Fibroblast of mammary gland (primary cell): ENCODE data around the gene CYP24A1.

Source experiments
- DNase-seq: peaks from one replicate; pipeline ENCODE4 v3.0.0-alpha.2; 2010; ENCODE audit warnings: low read depth
- H3K4me3 ChIP-seq: 2 replicates; pipeline ENCODE4 v1.5.1; 2011; ENCODE audit warnings: low read depth, mild to moderate bottlenecking, low read length, moderate library complexity; ENCODE audit not compliant: control insufficient read depth
- TF ChIP-seq, protein P1 (sequence below): conservative IDR thresholded peaks from 2 replicates; pipeline ENCODE4 v1.5.1; 2011; ENCODE audit warnings: low read depth, low read length, inconsistent platforms; ENCODE audit not compliant: control insufficient read depth, insufficient read depth

CYP24A1 gene

DNA sequence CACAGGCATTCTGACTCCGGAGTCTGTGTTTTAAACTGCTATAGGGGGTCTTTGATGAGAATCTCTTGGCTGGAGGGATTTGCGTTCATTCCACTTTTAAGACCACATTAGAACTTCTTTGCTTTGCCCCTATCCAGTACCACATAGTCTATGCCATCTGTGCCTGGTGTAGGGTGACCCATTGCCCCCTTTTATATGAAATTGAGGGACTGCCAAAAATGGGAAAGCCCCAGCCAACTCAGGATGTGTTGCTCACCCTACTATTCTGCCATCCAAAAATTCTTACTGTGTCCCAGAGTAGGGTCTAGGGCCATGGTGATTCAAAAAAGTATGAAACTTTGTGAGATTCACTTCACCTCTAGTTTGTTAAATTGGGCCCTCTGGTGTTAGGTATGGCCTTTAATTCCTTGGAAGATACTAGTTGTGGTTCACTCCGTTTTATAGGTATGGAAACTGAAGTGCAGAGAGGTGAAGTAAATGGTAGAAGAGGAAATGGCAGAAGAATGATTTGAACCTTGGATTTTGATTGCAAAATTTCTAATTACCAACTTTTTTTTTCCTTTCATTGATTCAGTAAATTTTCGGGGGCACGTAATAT lies 35.5 kb upstream of the CYP24A1 start:
- no peak for DNase-seq

DNA sequence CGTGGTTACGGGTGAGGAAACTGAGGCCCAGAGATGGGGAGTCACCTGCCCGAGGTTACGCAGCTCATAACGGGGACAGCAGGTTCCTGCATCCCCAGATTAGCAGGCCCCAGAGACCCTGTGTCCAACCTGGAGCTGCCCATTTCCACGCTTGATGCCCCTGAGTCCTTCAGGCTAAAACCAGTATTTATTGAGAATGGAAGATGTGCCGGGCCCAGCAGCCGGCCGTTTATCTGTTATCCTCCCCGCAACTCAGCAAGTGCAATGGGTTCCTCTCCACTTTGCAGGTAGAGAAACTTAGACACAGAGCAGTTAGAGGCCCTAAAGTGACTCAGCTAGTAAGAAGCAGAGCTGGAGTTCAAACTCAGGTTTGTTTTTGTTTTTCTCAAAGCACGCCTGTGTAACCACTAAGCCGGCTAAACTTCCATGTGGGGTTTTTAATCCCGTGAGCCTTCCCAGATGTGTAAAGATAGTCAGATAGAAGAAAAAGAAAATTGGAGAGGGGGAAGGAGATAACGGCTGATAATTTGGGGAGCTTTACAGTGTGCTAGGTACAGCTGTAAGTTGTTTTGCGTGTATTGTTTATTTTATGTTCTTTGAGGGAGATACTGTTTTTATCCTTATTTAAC lies 34.9 kb upstream of the CYP24A1 start:
- TF ChIP-seq, protein P1, sequence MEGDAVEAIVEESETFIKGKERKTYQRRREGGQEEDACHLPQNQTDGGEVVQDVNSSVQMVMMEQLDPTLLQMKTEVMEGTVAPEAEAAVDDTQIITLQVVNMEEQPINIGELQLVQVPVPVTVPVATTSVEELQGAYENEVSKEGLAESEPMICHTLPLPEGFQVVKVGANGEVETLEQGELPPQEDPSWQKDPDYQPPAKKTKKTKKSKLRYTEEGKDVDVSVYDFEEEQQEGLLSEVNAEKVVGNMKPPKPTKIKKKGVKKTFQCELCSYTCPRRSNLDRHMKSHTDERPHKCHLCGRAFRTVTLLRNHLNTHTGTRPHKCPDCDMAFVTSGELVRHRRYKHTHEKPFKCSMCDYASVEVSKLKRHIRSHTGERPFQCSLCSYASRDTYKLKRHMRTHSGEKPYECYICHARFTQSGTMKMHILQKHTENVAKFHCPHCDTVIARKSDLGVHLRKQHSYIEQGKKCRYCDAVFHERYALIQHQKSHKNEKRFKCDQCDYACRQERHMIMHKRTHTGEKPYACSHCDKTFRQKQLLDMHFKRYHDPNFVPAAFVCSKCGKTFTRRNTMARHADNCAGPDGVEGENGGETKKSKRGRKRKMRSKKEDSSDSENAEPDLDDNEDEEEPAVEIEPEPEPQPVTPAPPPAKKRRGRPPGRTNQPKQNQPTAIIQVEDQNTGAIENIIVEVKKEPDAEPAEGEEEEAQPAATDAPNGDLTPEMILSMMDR, result no peak
- DNase-seq, result peak; percentile 68
- peak overlapping the region; percentile 85 for H3K4me3 ChIP-seq

More for the DNA sequence above, 35.5 kb upstream of the CYP24A1 start:
- peak overlapping the region; percentile 85 for H3K4me3 ChIP-seq
- TF ChIP-seq, protein P1, result no peak

DNA sequence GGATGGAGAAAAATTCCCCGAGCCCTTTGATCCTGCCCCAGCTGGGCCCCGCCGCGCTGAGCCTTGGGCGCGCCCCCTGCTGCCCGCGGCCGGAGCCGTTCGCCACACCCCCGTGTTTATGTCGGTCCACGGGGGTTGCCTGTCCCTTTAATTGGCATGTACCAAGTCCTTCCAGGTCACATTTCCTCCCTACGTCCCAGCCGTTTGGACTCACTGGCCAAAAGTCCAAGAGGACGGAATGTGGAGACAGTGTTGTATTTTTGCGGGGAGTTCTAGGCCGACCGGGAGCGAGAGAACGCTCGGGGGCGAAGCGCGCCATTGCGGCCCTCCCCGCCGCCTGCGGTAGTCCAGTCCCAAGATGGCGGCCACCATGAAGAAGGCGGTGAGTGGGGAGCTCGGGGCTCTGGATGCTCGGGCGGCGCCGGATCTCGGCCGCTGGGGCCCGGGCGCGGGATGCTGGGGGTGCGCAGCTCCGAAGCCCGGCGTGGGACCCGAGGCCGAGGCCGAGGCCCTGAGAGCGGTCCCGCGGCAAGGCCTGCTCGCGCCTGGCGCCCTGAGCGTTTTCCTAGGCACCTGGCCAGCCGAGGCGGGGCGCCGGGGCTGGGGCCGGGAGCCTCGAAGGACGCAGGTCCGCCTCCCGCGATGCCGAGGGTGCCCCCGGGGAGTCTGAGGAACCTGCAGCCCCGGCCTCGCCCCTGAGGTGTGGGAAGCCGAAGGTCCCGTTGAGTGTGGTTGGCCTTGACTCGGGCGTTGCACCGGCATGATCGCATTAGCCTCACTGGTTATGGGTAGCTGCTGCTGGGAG lies 34.2 kb upstream of the CYP24A1 start, which contains the start of gene PFDN4:
Gene PFDN4 (plus strand): TSS at position 345 of the 805 bp plus-strand sequence. CDS start 14 bp downstream, at position 359.
- H3K4me3 ChIP-seq, result peak within 1 kb of the TSS; percentile 85
- TF ChIP-seq, protein P1, result peak; percentile 49
- DNase-seq, result peak; percentile 77

DNA sequence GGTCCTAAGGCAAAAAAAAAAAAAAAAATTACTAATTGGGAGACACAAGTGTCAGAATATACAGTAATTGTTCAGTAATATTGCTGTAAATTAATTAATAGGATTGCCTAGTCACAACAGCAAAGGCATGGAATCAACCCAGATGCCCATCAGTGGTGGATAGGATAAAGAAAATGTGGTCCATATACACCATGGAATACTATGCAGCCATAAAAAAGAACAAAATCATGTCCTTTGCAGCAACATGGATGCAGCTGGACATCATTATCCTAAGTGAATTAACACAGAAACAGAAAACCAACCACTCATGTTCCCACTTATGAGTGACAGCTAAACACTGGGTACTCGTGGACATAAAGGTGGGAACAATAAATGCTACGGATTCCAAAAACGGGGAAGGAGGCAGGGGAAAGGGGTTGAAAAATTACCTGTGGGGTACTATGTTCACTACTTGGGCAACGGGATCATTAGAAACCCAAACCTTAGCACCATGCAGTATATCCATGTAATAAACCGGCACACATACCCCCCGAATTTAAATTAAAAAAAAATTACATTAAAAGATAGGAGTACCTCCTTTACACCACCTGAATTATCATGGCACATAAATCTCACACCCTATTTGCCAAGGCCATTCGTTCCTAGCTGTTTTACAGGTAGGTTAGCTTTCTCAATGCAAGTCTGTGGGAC lies 33.4 kb upstream of the CYP24A1 start:
- no peak for DNase-seq
- H3K4me3 ChIP-seq, result no peak overlapping the region
- TF ChIP-seq, protein P1, result no peak

DNA sequence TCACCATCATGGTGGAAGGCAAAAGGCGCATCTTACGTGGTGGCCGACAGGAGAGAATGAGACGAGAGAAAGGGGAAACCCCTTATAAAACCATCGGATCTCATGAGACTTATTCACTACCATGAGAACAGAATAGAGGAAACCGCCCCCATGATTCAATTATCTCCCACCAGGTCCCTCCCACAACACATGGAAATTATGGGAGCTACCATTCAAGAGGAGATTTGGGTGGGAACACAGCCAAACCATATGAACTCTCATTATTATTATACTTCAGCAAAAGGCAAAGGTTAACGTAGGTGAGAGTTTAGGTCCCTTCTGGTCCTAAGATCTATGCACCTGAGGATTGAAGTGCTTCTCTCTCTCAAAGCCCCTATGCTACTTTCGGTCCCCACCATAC lies 31.7 kb upstream of the CYP24A1 start:
- H3K4me3 ChIP-seq, result no peak overlapping the region
- no peak for DNase-seq
- TF ChIP-seq, protein P1, result no peak

- TF ChIP-seq, protein P1, result no peak
- DNase-seq, result no peak
- no peak overlapping the region for H3K4me3 ChIP-seq
Measured at GRCh38 chr20:54204481-54204880, 30.7 kb upstream of the CYP24A1 start.
